IPS-NIHi11 (cell line): Measurements from ENCODE around the gene DRD3.

ENCODE experiments used
- DNase-seq: peaks from one replicate; pipeline ENCODE4 v3.0.0; 2012; ENCODE audit warnings: mixed read lengths, low spot score

DRD3 gene

GRCh38 chr3:114178770-114179368 lies at the start of gene DRD3:
Gene DRD3, minus strand, starts transcription at chr3:114179052. Its CDS starts 7,060 bp downstream, at chr3:114171992.
- DNase-seq: peak; percentile 74

DNA sequence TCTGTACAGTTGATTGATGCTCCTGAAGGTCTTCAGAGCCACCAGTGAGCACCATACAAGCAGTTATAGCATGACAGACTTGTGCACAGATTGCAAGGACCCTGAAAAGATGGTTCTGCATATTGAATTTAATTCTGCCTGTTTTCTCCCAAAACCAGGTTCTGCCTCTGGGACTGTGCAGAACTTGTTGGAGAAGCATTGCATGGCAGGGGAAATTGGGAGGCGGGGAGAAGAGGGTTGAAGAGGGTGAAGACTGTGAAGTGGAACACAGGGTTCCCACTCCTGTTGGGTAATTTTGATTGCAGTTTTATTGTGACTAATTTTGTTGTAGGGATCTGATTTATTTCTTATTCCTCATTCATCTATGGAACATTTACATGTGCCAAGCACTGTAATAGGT lies 48.2 kb upstream of the DRD3 start:
- no peak for DNase-seq

DNA sequence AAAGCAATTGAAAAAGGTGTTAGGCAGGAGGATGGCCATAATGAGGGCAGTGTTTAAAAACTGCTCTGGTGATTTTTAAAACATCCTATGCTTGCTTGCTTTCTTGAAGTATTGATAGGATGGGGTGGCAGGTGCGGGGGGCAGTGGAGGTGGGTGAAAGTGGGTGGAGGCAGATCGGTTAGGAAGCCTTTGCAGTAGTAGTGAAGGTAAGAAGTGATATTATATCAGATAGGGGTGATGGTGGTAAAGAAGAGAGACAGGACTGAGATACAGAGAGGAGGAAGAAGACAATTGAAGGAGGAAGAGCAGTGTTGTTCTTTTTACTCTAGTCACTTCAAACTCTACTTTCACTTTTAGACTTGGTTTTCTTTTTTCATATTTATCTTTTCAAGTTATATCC lies 47.5 kb upstream of the DRD3 start:
- no peak for DNase-seq

DNA sequence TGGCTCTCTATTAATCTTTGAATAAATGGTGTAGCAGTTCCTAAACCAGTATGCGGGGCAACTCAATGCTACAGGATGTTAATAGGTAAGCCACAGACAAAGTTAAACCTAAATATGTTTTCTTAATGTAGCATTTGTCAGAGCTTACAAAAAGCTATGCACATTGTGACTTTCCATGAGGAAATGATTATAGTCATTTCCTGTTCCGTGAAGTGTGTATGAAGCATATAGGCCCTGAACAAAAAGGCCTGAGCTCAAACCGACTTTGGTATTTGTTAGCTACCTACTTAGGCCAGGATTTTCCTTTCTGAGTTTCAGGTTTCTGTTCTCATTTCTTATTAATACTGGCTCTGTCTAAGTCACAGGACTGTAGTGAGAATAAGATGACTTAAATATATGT lies 44.3 kb upstream of the DRD3 start:
- DNase-seq: no peak

DNA sequence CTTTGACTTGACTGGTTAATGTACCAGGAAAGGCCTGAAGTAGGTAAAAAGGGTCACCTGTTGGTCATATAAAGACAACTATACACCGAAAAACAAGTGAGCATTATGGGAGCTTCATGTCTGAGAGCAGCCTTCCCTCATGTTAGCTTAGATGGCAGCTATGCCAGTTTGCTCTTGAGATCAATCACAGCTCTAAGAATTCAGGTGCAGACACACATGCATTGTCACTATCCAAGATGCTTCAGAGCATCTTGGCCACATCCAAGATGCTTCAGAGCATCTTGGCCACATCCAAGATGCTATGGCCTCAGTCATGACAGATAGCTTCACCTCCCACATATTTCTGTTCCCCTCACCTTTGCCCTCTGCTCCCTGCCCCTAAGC lies 43.0 kb upstream of the DRD3 start:
- DNase-seq: no peak

GRCh38 chr3:114221165-114221880 lies 42.5 kb upstream of the DRD3 start:
- DNase-seq: no peak

GRCh38 chr3:114219741-114220140 lies 40.9 kb upstream of the DRD3 start:
- no peak for DNase-seq

- no peak for DNase-seq
Observed at GRCh38 chr3:114218578-114219185, 39.8 kb upstream of the DRD3 start.

GRCh38 chr3:114218006-114218405 lies 39.2 kb upstream of the DRD3 start:
- DNase-seq: no peak

DNA sequence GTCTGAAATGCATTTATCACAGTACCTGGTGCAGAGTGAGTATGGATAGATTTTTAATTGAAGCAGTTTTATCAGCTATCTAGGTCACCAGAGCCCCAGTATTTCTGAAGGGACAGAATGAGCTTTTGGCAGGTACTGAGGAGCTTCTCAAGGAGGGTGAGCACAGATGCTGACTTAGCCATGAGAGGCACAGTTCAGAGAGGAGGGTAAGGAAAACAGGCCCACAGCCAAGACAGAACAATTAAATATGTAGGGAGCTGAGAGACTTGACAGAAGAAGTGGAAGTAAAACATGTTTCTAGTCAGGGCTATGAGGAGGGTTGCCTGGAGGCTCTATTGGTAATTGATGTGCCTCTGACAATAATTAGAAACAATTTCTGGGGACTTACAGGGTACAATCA lies 38.4 kb upstream of the DRD3 start:
- no peak for DNase-seq

DNA sequence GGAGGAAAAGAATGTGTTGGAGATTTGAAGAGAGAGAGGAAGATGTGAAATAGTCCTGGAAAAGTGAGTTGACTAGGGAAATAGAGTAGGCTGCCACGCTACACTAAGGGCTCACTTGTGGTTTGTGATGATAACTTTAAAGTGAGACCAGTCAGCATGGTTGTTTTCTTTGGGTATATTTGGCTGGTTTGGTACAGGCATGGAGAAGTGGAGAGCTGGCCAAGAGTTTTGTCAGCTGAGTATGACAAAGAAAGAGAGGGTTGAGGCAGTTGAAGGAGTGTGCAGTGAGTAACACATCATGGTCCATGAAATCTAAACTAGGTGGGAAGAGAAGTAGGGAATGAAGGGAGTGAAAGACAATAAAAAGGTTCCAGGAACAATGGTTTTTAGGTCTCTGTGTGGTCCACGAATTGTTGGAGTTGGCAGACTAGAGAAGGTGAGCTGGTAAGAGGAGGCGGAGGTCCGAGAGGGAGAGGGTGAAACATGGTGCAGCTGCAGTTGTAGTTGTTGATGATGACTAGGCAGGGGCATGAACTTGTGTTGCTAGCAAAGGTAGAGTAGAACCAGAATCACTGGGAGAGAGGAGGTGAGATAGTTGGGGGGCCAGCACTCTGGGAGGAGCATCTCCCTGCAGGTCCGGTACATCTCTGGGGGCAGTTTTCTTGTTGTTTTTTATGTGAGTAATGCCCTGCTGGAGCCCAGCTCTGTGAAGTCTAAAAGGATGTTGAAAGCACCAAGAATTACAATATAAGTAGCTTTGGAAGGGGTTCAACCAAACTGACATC lies 37.5 kb upstream of the DRD3 start:
- DNase-seq: no peak

- peak; percentile 39 for DNase-seq
Observed at GRCh38 chr3:114214542-114215341, 35.9 kb upstream of the DRD3 start.

DNA sequence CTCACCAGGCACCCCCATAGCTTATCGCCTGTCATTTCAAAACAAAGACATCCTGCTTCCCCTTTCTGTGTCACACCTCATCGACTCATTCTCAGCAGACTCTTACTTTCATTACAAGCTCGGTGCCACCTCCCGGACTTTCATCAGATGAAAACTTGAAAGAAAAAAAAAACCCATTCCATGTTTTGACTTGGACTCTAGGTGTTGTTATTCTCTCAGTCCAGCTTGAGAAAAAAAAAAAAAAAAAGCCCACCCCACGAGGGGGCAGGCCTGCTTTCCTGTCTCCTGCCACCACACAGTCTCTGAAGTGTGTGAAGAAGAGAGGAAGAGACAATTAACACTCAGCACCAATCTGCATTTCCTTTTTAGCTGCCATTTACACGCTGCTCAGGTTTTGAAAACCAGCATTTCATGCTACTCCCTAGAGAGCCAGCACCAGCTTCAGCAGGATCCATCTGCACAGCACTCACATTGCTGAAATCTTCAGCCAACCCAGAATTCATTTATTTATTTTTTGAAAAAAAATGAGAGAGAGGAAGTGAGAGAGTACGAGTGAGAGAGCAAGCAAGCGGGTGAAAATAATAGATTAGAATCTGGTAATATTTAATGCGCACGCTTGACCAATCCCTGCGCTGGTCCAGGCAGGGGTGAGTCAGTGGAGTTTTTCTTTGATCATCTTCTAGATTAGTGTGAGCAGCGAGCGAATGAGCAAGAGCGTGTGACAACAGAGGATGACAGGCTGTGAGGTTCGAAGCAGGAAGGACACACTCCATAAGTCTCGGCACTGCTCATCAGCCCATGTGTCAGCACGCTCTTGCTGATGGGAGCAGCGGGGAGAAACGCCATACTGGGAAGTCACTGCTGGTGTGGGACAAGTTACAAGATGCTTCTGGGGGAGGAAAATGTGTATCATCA lies 35.0 kb upstream of the DRD3 start:
- peak; percentile 44 for DNase-seq

DNA sequence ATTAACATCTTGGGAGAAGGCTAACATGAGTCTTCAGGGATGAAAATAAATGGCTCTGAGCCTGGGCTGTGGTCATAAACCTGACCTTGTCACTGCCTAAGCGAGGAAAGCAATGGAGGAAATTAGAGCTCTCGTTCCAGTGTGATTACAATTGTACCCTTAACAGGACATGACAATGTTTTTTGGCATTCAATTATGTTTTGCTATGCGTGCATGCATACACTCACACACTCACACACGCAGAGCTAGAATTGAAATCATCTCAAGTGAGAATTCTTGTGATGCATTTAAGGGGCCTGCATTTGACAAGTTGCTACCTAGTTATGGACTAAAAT lies 34.4 kb upstream of the DRD3 start:
- no peak for DNase-seq

DNA sequence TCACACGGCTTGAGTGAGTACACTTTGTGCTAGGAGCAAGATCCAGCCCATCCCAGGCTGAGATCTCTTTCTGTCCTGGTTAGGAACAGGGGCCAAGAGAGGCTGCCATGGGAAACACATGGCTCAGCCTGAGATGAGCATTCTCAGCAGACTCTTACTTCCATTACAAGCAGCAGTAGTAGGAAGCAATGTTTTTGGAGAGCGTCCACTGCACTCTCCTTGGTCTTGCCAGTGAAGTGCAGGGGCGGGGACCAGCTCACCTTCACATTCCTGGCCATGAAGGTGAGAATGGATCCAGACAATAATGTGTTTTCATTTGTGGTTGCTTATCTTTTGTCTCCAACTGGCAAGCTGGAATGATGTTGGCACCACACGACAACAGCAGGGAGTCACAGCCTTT lies 33.8 kb upstream of the DRD3 start:
- no peak for DNase-seq

- DNase-seq: no peak
Observed at GRCh38 chr3:114207768-114208167, 28.9 kb upstream of the DRD3 start.

DNA sequence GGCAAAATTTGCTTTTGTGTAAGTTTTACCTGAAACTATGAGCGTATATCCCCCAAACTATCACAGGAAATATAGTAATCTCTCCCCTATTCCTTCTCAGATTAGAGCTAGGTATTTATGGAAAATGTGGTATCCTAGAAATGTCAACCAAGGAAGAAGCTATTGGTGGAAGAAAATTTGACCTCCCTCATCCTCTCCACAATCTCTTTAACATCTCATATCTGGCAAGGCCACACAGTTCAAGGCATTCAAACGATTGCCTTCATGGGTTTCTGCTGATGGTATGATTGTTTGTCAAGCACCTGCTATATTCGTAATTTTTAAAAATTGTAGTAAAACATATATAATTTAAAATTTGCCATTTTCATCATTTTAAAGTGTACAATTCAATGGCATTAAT lies 27.5 kb upstream of the DRD3 start:
- no peak for DNase-seq

GRCh38 chr3:114205541-114205940 lies 26.7 kb upstream of the DRD3 start:
- no peak for DNase-seq

DNA sequence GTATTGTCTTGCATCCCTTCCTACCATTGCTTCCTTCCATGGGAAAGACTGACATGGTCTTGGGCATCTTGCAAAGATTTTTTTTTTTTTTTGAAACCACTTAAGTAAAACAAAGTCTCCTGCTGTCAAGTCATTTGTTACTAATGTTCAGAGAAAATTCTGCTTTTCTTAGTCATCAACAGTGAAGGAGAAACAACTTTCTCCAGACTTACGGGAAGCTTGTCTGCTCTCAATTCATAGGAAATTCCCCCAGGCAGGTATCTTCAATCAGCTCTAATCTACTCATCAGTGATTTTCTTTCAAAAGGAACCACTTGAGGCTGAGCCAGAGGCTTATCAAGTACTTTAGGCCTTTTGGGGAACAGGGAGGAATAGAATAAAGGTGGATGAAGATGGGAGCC lies 15.9 kb upstream of the DRD3 start:
- DNase-seq: no peak

- no peak for DNase-seq
Observed at GRCh38 chr3:114192136-114192535, 13.3 kb upstream of the DRD3 start.

- DNase-seq: no peak
Observed at GRCh38 chr3:114186501-114186900, 7.6 kb upstream of the DRD3 start.
